GM19351 (cell line): ENCODE data around the gene GALNT7.

Experiments
- ATAC-seq: cut with Tn5 transposase; IDR thresholded peaks from one replicate; pipeline ENCODE4 v1.9.1; 2021; ENCODE audit warnings: mild to moderate bottlenecking, moderate library complexity; ENCODE audit not compliant: unreplicated experiment

Gene GALNT7

DNA sequence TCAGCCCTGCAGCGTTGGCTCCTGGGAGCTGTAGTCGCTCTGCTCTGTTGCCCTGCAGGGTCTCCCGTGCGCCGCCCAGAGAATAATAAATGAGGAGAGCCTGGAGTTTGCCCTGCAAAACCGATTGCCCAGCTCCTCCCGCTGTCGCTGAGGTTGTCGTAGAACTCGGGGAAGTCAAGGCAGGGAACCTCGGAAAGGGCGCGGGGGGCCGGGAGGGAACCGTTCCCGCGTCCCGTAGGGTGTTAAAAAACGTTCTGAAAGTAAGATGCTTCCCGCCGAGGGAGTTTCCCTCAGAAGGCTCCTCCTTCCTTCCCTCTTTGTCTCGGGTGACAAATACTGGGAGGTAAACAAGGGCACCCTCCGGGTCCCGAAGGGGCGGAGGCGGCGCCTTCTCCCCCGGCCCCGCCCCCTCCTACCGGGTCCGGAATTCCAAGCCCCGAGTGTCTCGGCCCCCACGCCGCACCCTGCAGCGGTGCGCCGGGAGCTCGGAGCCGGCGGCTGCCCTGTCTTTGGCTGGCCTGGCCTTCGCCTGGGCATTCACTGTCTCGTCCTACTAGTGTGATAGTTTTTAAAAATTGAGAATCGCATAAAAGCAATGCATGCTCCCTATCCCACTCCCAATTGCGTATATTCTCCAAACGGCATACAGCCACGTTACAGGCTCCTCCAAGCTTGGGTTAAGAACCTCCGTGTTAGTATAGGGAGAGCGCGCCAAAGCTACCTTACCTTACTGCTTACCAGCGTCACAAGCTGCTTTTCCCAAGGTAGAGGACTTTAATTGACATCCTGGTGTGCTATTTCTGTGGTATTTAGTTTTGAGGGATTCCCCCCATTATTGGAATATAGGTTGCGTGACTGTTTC lies 166.5 kb downstream of the GALNT7 start:
- ATAC-seq = peak; percentile 26

DNA sequence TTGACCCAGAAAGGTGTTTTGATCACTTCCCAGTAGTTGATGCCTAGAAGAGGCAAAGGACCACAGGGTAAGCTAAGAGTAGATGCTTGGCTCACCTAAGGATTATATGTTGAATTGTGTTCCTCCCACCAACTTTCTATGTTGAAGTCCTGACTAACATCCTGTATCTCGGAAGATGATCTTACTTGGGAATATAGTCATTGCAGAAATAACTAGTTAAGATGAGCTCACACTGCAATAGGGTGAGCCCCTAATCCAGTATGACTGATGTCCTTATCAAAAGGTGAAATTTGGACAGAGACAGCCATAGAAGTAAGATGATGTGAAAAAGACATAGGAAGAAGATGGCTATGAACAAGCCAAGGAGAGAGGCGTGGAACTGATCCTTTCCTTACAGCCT lies 168.9 kb downstream of the GALNT7 start:
- ATAC-seq = no peak

DNA sequence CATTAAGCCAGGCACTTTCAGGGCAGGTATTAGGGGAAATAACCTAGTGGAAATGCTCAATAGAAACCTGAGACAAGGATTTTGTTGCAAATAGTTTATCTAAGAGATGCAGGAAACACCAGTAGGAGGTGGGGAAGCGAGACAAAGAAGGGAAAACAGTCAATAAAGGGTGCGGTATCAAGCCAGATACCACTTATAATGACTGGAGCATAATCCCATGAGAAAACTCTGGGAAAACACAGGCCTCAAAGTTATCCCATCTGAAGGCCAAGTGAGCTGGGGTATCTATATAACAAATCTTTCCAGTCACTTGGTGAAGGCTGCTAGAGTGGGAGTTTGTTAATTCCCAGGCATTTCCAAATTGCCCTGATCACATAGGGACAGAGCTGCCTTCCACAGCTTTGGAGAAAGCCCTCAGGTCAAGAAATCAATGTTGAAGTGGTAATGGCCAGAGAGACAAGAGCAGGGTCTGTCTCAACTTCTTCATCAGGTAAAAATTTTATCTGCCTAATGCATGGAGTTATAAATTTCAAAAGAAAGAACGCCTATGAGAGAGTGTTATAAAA lies 175.3 kb downstream of the GALNT7 start:
- ATAC-seq = no peak

DNA sequence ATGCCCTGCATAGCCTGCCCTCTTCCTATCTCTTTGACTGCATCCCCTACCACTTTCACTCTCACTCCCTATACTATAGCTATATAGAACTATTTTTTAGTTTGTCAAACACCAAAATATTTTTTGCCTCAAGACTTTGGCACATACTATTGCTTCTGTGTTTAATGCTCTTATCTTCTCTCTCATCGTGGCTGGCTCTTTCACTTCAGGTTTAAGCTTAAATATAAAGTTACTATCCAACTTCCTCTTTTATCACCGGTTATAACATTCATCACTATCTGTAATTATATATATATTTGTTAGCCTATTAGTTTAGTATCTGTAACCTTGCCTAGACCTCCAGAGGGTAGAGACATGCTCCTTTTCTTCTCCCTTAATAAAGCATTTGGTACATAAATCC lies 177.0 kb downstream of the GALNT7 start:
- peak; percentile 65 for ATAC-seq

DNA sequence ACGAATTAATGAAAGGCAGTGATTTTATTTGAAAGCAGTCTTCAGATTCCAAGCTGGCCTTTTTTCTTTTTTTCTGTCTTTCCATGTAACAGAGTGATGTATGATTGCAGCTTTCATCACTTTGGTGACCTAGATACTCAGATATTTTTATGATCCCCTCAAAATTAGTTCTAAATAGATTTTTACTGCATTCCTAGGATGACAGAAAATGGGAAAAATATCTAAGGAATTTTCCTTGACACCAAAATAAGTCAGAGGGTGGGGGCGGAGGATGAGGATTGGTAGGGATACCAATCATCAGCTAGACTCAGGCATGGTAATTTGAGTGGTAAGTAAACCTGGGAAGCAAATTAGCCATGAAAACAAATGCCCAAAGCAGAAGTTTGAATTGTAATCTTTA lies 177.5 kb downstream of the GALNT7 start:
- no peak for ATAC-seq

DNA sequence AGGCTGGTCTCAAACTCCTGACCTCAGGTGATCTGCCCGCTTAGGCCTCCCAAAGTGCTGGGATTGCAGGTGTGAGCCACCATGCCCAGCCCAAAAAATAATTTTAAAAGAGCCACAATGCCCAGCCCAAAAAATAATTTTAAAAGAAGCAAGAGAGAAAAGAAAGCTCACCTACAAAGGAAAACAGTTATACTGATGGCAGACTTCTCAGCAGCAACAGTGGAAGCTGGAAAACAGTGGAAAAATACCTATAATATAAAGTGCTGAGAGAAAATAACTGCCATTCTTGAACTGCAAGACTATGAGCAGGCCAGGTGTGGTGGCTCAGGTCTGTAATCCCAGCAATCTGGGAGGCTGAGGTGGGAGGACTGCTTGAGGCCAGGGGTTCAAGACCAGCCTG lies 178.9 kb downstream of the GALNT7 start:
- ATAC-seq = no peak

DNA sequence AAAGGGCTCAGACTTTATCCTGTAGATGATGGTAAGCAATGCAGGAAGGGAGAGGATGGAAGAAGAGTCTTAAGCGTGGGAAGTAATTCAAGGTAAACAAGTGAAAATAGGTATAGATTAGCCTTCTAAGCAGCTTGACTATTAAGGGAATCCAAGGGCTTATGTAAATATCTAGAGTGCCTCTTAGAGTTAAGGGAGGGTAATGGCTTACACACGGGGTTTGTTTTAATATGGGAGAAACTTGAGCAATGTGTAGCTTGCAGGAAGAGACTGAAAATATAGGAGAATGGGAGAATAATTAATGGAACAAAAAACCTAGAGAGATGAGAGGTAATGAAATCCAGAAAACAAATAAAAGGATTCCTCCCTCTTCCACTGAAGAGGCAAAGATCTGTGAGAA lies 189.3 kb downstream of the GALNT7 start:
- ATAC-seq = no peak

DNA sequence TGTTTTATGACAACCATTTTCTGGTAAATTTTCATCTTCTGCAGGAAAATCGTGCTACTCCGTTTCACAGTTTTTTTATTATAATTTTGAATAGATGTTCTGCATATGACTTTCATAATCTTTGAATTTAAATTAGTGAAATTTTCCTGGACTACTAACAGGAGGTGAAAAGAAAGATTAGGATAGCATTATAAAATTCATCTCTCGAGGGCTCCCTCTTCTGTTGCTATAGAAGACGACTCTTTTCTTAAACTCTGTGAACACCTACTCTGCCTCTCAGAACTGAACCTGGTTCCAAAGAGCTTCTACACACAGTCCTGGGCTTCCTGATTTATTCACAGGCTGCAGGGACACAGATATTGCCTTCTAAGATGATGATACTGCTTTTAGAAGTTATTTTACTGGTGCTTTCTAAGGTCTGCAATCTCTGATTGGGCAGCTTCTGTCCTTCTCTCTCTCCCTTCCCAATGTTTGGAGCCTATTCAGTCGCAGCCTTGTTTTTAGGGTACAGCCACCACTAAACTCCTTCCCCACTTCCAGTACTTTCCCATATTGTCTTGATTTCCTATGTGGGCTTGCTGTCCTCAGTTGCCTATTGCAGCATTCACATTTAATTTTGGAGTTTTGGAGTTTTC lies 192.1 kb downstream of the GALNT7 start:
- no peak for ATAC-seq

DNA sequence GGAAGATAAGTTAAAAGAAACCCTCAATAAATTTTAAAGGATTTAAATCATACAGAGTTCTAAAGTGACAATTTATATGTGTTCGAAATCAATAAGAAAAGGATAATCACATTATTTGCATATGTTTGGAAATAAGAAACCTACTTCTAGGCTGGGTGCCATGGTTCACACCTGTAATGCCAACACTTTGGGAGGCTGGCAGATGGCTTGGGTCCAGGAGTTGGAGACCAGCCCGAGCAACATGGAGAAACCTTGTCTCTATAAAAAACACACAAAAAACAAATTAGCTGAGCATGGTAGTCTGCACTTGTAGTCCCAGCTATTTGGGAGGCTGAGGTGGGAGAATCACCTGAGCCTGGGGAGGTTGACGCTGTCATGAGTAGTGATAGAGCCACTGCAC lies 194.1 kb downstream of the GALNT7 start:
- ATAC-seq = no peak

DNA sequence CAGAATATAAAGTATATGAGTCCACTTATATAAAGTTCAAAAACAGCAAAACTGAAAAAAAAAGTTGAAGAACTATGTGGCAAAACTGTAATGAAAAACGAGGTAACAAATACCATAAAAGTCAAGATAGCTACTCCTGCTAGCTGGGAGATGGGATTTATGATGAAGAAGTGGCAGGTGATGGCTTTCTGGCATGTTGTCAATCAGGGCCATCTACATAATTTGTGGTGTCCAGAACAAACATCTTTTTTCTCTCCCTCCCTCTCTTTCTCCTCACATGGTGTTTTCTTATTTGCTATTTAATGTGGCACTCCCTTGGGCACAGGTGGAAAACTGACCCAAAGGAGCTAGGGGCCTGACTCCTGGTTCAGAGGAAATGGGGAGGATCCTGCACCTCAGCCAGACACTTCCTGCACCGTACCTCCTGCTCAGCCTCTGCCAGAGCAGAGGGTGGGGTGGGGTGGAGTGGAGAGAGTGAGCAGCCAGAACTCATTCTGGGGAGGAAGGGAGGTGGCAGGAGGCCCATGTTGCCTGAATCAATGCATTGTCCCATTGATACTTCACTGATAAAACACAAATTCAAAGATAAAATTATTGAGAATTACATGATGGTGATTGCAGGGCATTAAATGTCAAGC lies 196.9 kb downstream of the GALNT7 start:
- no peak for ATAC-seq

DNA sequence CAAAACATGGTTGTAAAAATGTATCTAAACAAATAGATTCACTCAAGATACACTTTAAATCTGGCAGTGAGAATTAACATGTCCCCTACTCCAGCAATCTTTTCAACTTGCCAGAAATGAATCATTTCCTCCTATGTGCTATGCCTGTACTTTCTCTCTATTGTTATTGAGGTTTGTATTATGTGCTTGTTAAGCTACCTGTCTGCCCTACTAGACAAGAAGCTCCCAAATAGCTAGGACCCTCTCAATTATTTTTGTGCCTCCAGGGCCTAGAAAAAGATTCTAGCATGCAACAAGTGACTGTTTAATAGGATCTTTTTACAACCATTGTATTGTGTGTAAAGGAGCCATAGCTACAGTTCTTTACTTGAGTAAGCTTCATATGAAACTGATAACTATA lies 198.7 kb downstream of the GALNT7 start:
- ATAC-seq = peak; percentile 23

DNA sequence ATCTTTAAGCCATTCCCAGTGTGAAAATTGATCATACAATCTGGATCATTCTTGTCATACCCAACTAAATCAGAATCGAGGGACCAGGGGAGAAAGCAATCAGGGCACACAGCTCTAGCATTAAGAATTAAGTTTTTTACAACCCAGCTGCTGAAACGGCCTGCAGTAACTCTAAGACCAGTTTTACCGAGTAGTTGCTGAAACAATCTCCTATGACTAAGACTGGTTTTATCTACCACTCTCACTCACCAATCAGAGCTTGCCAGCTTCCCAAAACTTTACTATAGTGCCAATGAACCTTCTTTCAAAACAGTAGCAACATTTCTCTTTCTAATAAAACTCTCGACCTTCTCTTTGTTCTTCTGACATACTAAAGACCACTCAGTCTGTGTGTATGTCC lies 199.3 kb downstream of the GALNT7 start:
- ATAC-seq = no peak

DNA sequence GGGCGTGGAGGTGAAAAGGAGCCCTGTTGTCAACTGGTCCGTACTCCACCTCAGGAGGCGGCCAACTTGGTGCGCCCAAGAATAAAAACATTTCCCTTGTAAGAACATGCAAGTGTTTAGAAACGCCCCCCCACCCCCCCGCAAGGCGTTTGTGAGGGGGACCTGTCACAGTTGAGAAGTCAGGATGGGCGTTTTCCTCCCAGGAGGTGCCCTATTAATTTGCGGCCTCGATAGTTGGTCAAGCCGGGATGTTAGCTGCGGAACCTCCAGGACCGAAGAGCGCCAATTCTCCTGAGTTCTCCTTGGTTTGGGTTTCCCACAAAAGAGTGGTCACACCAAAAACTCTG lies 201.5 kb downstream of the GALNT7 start:
- ATAC-seq = no peak

DNA sequence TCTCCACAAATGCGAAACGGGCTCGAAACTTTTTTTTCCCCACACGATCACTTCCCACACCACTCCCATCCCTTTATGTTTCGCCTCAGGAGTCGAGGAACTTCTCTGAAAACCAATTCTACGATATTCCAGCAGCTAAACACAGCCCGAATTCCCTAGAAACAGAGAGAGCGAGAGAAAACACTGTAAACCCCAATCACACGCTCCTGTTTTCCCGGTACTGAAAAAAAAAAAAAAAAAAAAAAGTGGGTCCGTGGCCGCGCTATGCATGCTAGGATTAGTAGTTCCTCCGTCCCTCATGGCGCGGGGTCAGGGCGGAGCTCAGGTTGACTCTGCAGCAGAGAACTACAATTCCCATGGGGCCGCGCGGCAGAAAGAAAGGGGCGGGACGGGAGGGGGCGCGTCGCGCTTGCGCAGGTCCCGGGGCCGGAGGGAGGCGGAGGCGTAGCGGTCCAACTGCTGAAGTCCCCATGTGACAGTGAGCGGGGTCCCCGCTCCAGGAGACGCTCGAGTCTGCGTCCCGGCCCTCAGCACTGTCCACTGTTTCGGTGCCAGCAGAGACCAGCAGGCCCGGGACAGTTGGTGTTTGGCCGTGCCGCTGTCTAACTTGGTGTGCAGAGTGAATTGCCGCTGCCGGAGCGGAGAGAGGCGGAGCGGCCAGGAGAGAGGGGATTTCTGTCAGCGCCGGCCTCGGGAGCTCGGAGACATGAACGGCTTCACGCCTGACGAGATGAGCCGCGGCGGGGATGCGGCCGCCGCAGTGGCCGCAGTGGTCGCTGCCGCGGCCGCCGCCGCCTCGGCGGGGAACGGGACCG lies 202.1 kb downstream of the GALNT7 start, which contains the start of gene SAP30:
Gene SAP30 (plus strand): TSS at position 478 of the 815 bp plus-strand sequence. CDS start 229 bp downstream, at position 707.
- ATAC-seq = peak; percentile 60

DNA sequence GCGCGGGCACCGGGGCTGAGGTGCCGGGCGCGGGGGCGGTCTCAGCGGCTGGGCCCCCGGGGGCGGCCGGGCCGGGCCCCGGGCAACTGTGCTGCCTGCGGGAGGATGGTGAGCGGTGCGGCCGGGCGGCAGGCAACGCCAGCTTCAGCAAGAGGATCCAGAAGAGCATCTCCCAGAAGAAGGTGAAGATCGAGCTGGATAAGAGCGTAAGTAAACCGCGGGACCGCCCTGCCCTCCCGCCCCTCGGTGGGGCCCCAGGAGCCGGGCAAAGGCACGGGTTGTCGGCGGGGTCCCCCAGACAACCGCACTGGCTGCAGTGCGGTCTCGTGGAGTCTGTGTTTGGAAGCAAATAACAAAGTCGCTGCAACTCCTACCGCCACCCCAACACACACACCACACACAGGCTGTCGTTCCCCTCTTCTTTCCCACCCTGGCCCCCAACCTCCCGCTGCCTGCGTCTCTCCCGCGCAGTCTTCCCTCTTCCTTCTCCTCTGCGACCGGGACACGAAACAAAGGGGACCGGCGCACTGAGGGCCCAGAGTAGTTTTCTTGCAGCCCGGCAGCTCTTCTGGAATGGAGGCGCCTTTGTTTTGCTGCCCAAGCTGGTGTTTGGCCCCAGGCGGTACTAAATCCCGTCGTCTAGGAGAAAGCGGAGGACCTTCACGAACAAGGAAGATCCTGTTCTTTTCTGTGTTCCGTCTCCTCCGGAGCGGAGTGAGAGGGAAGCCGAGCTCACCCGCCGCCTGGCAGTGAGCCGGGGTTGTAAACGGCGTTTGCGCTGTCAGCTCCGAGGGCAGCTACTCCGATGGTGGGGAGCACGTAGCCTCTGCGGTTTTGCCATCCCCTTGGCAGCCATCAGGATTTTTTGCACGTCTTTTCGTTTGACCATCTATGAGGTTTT lies 202.9 kb downstream of the GALNT7 start:
- peak; percentile 16 for ATAC-seq
